B cell (primary cell): Measurements from ENCODE around the gene GLG1. TPM values are rescaled to one million over a fixed set of nuclear protein-coding genes. Genes with fewer than 3 reads are reported as not detected.

Experiments
- ATAC-seq: fragments of 200-7000 bp; cut with Tn5 transposase; one replicate; pipeline ENCODE4 v1.10.0; 2021; ENCODE audit warnings: low read depth, mild to moderate bottlenecking, moderate number of reproducible peaks, moderate library complexity
- CTCF ChIA-PET: fragments of 350-600 bp; sonication (Branson Sonifier 250); formaldehyde crosslinking; loops from one replicate; lab custom pipeline; 2021; ENCODE audit warnings: antibody characterized with exemption, inconsistent platforms; lab: Charles Lee
- POLR2A ChIA-PET: fragments of 350-600 bp; sonication (Branson Sonifier 250); formaldehyde crosslinking; loops from one replicate; lab custom pipeline; 2021; ENCODE audit warnings: antibody characterized with exemption; lab: Charles Lee
- DNase-seq: peaks from one replicate; pipeline ENCODE4 v3.0.0; 2013
- H2AFZ ChIP-seq: 2 replicates; pipeline ENCODE4 v1.6.1; 2012; ENCODE audit warnings: mild to moderate bottlenecking, low read depth, low read length; ENCODE audit not compliant: insufficient read depth, poor library complexity, severe bottlenecking
- H3K27ac ChIP-seq, 2 donors: 1 replicate in 1 of 2; 2 replicates in 1 of 2; pipeline ENCODE4 v1.5.1; 2012 to 2013; ENCODE audit warnings: low read length in 2 of 2, mild to moderate bottlenecking in 2 of 2, moderate library complexity in 1 of 2
- H3K27me3 ChIP-seq, 4 experiments: fragments of 200-600 bp in 1 of 4; sonication (generic) in 1 of 4; replicated peaks in 1 of 4; 1 replicate in 2 of 4; 2 replicates in 2 of 4; pipeline versions ENCODE4 v1.6.1 to v1.7.0; 2013 to 2016; ENCODE audit warnings: low read length in 3 of 4, mild to moderate bottlenecking in 2 of 4, mixed read lengths in 1 of 4, moderate library complexity in 1 of 4; ENCODE audit not compliant: insufficient read depth in 4 of 4, control insufficient read depth in 3 of 4; ENCODE audit errors: control extremely low read depth in 1 of 4
- H3K36me3 ChIP-seq, 2 experiments: replicated peaks in 1 of 2; 1 replicate in 1 of 2; 2 replicates in 1 of 2; pipeline versions ENCODE4 v1.6.1 to v1.7.1; 2013; ENCODE audit warnings: low read length in 1 of 2; ENCODE audit not compliant: insufficient read depth in 2 of 2, control insufficient read depth in 1 of 2; ENCODE audit errors: control extremely low read depth in 1 of 2, extremely low read depth in 1 of 2
- H3K4me1 ChIP-seq, 2 donors: fragments of 200-600 bp in 1 of 2; sonication (generic) in 1 of 2; 1 replicate in 1 of 2; 2 replicates in 1 of 2; pipeline versions ENCODE4 v1.5.1 to v1.6.1; 2013 to 2017; ENCODE audit warnings: low read length in 2 of 2; ENCODE audit not compliant: control insufficient read depth in 2 of 2, insufficient read depth in 2 of 2
- H3K4me2 ChIP-seq: replicated peaks from 2 replicates; pipeline ENCODE3; 2012; ENCODE audit warnings: mild to moderate bottlenecking, low read depth, low read length; ENCODE audit not compliant: poor library complexity, severe bottlenecking
- H3K4me3 ChIP-seq, 5 experiments: fragments of 200-600 bp in 1 of 5; sonication (generic) in 1 of 5; 1 replicate in 3 of 5; 2 replicates in 2 of 5; pipeline versions ENCODE4 v1.5.1 to v1.7.0; 2011 to 2016; ENCODE audit warnings: low read length in 4 of 5, mild to moderate bottlenecking in 4 of 5, low read depth in 2 of 5, control low read depth in 1 of 5, moderate library complexity in 1 of 5; ENCODE audit not compliant: insufficient read depth in 1 of 5; ENCODE audit errors: control extremely low read depth in 1 of 5, extremely low read depth in 1 of 5
- H3K79me2 ChIP-seq: fragments of 200-600 bp; sonication (generic); one replicate; pipeline ENCODE4 v1.6.0; 2016; ENCODE audit warnings: low read length; ENCODE audit not compliant: control insufficient read depth, insufficient read depth
- H3K9ac ChIP-seq: fragments of 200-600 bp; sonication (generic); 2 replicates; pipeline ENCODE4 v1.6.1; 2017; ENCODE audit warnings: mild to moderate bottlenecking, low read length, moderate library complexity
- H3K9me3 ChIP-seq, 3 donors: one replicate each; pipeline versions ENCODE4 v1.6.1 to v1.7.1; 2013; ENCODE audit warnings: low read length in 2 of 3; ENCODE audit not compliant: control insufficient read depth in 2 of 3, insufficient read depth in 1 of 3; ENCODE audit errors: control extremely low read depth in 1 of 3
- H4K20me1 ChIP-seq: 2 replicates; pipeline ENCODE4 v1.6.0; 2012; ENCODE audit warnings: mild to moderate bottlenecking, low read length; ENCODE audit not compliant: insufficient read depth, control insufficient read depth, poor library complexity, severe bottlenecking
- H3K27ac Mint-ChIP-seq: one replicate; pipeline ENCODE4 v1.8.0; 2021; ENCODE audit warnings: mixed read lengths
- H3K27me3 Mint-ChIP-seq: one replicate; pipeline ENCODE4 v1.8.0; 2021; ENCODE audit warnings: mixed read lengths
- H3K4me1 Mint-ChIP-seq: one replicate; pipeline ENCODE4 v1.8.0; 2021; ENCODE audit warnings: mixed read lengths
- H3K4me3 Mint-ChIP-seq: one replicate; pipeline ENCODE4 v1.8.0; 2021; ENCODE audit warnings: mixed read lengths
- H3K9me3 Mint-ChIP-seq: one replicate; pipeline ENCODE4 v1.8.0; 2022; ENCODE audit warnings: mixed read lengths; ENCODE audit not compliant: insufficient read depth
- CTCF ChIP-seq: fragments of 200-600 bp; IDR thresholded peaks from one replicate; pipeline ENCODE4 v1.8.0; 2022; ENCODE audit warnings: antibody characterized with exemption, mild to moderate bottlenecking
- EZH2 ChIP-seq: IDR thresholded peaks from 2 replicates; pipeline ENCODE4 v1.6.1; 2012; ENCODE audit warnings: borderline replicate concordance, low read depth, mild to moderate bottlenecking, moderate library complexity, low read length; ENCODE audit not compliant: insufficient read depth, poor library complexity, severe bottlenecking
- WGBS: methylation state at CpG from one replicate; pipeline ENCODE4 v1.1.5; 2013; ENCODE audit warnings: missing lambda C conversion rate; ENCODE audit not compliant: insufficient coverage; 5-methylcytosine and 5-hydroxymethylcytosine counted together
- intact Hi-C: fragments of 100-400 bp; cut with micrococcal nuclease; formaldehyde crosslinking; loops from one replicate; pipeline ENCODE4 v1.10.0; 2022
- polyA plus RNA-seq: library from polyadenylated mRNA; depleted of rRNA; stranded (reverse); fragments of >200 nt; gene quantifications from 2 replicates; pipeline ENCODE4 v1.2.3, GENCODE V29; 2012
- total RNA-seq, 2 donors: library from RNA; stranded (reverse); fragments of 120-200 nt in 1 of 2; gene quantifications; 1 replicate in 1 of 2; 2 replicates in 1 of 2; pipeline versions ENCODE4 v1.2.3 to v1.2.4, GENCODE V29; 2013 to 2022

The GLG1 gene
- total and polyA plus RNA-seq, 2 donors (not counting 1 experiment from before 2014, with no cell fraction given) = 28.3 to 114 TPM

GRCh38 chr16:74573622-74574021 lies 33.3 kb downstream of the GLG1 start:
- Histone ChIP-seq H3K36me3 (no peaks in the 10 kb centered on the region), H3K27ac (no peak overlapping the region), H2AFZ (no peak overlapping the region), H3K9me3 (no peaks in the 10 kb centered on the region), H3K27me3 (no peaks in the 10 kb centered on the region), H3K79me2 (peaks cover 99% of the 10 kb centered on the region), H3K4me3 (no peak overlapping the region), H3K4me1 (peaks cover 0 to 3% of the 10 kb centered on the region in 2 donors), H3K9ac (no peak overlapping the region), H3K4me2 (no peak overlapping the region), H4K20me1 (peaks cover 77% of the 10 kb centered on the region)
- WGBS = 81% methylated on average over 8 of the region's 8 CpGs
- ATAC-seq (no peak), DNase-seq (no peak)
- no peaks in the 10 kb centered on the region for H3K9me3 Mint-ChIP-seq
- ChIA-PET CTCF (interaction anchor here (1.0 to 1.1 kb wide), 2 partner anchors 12 to 50 kb away, joined by 3 to 4 read pairs; no protein-coding TSS in a partner anchor), POLR2A (no interaction called here)
- TF ChIP-seq CTCF (no peak), EZH2 (no peak)
- intact Hi-C loops = no loop called here
- H3K4me3 Mint-ChIP-seq = no peak overlapping the region
- no peak overlapping the region for H3K27ac Mint-ChIP-seq
- H3K4me1 Mint-ChIP-seq = peaks cover 51% of the 10 kb centered on the region
- no peaks in the 10 kb centered on the region for H3K27me3 Mint-ChIP-seq

DNA sequence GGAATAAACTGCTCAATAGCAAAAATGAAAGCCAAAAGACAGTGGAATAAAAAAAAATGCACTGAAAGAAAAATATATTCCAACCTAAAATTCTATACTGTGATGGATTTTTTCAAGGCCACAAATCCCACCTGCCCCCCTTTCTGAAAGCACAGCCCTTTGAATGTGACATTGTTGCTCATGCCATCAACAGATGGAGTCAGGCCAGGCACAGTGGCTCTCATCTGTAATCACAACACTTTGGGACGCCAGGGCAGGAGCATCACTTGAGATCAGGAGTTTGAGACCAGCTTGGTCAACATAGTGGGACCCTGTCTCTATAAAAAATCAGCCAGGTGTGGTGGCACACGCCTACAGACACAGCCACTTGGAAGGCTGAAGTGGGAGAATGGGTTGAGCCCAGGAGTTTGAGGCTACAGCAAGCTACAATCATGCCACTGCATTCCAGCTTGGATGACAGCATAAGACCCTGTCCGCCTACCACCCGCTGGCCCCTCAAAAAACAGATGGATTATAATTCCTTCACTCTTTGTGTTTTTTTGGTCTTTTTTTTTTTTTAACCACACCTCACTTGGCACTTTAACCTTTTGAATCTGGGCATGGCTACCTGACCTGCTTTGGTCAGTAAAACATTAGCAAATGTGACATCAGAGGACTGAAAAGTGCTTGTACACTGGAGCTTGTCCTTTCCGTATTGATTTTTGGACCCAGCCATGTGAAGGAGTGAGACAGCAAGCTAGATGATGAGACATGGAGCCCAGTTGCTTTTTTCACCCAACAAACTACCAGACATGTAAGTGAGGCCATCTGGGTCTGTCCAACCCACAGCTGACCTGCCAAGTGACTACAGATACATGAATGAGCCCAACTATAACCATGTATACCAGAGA lies 36.3 kb downstream of the GLG1 start:
- Histone ChIP-seq H3K27me3 (no peaks in the 10 kb centered on the region), H3K4me2 (no peak overlapping the region), H3K9ac (no peak overlapping the region), H3K79me2 (peaks cover 99% of the 10 kb centered on the region), H3K9me3 (no peaks in the 10 kb centered on the region), H3K36me3 (peaks cover 0 to 4% of the 10 kb centered on the region in 2 experiments), H4K20me1 (peaks cover 86% of the 10 kb centered on the region), H3K27ac (no peak overlapping the region), H2AFZ (no peak overlapping the region), H3K4me1 (peaks cover 0 to 3% of the 10 kb centered on the region in 2 donors), H3K4me3 (no peak overlapping the region)
- CTCF ChIA-PET = no interaction called here
- DNase-seq (no peak), ATAC-seq (no peak)
- Mint-ChIP-seq H3K4me3 (no peak overlapping the region), H3K27ac (no peak overlapping the region), H3K4me1 (peaks cover 50% of the 10 kb centered on the region), H3K9me3 (no peaks in the 10 kb centered on the region), H3K27me3 (no peaks in the 10 kb centered on the region)
- intact Hi-C loops = no loop called here
- WGBS = 100% methylated on average over 1 of the region's 5 CpGs
- TF ChIP-seq EZH2 = no peak
- TF ChIP-seq CTCF = no peak
- POLR2A ChIA-PET = no interaction called here
